Esophagus muscularis mucosa (tissue), 4 donors: ENCODE data around the gene SPI1. TPM values are rescaled to one million over a fixed set of nuclear protein-coding genes. Genes with fewer than 3 reads are reported as not detected.
A peak's percentile ranks its signal among the peaks of the same experiment; 100 is the strongest.

ENCODE experiments used
- DNase-seq: peaks from one replicate; pipeline ENCODE4 v3.0.0-alpha.2; 2017; ENCODE audit errors: extremely low spot score
- H3K27ac ChIP-seq, 4 donors: fragments of 200-600 bp; sonication (generic); replicated peaks in 1 of 4; 1 replicate in 3 of 4; 2 replicates in 1 of 4; pipeline ENCODE4 v1.5.1; 2016 to 2019; ENCODE audit warnings: mild to moderate bottlenecking in 1 of 4
- H3K27me3 ChIP-seq, 4 donors: fragments of 200-600 bp; sonication (generic); one replicate each; pipeline versions ENCODE4 v1.5.1 to v1.6.0; 2016 to 2019
- H3K36me3 ChIP-seq, 4 donors: fragments of 200-600 bp; sonication (generic); one replicate each; pipeline ENCODE4 v1.5.1; 2016 to 2019
- H3K4me1 ChIP-seq, 4 donors: fragments of 200-600 bp; sonication (generic); one replicate each; pipeline ENCODE4 v1.5.1; 2016 to 2019
- H3K4me3 ChIP-seq, 4 donors: fragments of 200-600 bp; sonication (generic); 1 replicate in 2 of 4; 2 replicates in 2 of 4; pipeline ENCODE4 v1.5.1; 2016 to 2019; ENCODE audit warnings: mild to moderate bottlenecking in 4 of 4, moderate library complexity in 1 of 4
- H3K9me3 ChIP-seq, 4 donors: fragments of 200-600 bp; sonication (generic); 1 replicate in 3 of 4; 2 replicates in 1 of 4; pipeline ENCODE4 v1.5.1; 2016 to 2019
- EP300 ChIP-seq: sonication (generic); formaldehyde crosslinking; IDR thresholded peaks from one replicate; pipeline ENCODE4 v1.6.1; 2017; ENCODE audit warnings: antibody characterized with exemption
- POLR2A ChIP-seq: fragments of 450-650 bp; IDR thresholded peaks from one replicate; pipeline ENCODE4 v1.6.1; 2017; ENCODE audit warnings: antibody characterized with exemption, moderate library complexity, mild to moderate bottlenecking, low read depth
- POLR2AphosphoS5 ChIP-seq, 2 donors: sonication (generic); formaldehyde crosslinking; IDR thresholded peaks; one replicate each; pipeline ENCODE4 v1.6.1; 2017; ENCODE audit warnings: antibody characterized with exemption in 2 of 2
- WGBS: methylation state at CpG from one replicate; pipeline ENCODE4 v1.1.5; 2018; 5-methylcytosine and 5-hydroxymethylcytosine counted together
- intact Hi-C: fragments of 100-400 bp; cut with DNase I; formaldehyde crosslinking; loops from one replicate; pipeline ENCODE4 v1.15.1; 2023
- total RNA-seq, 4 donors: library from RNA; depleted of rRNA; stranded (reverse); fragments of >200 nt; gene quantifications; one replicate each; pipeline versions ENCODE4 v1.1.0 to v1.2.1, GENCODE V29; 2016
- TF ChIP-seq, protein P1 (sequence below), 3 experiments: fragments of 200-600 bp in 2 of 3; fragments of 450-650 bp in 1 of 3; sonication (generic) in 2 of 3; IDR thresholded peaks; one replicate each; pipeline ENCODE4 v1.5.1; 2017 to 2019; ENCODE audit warnings: antibody characterized with exemption in 3 of 3, mild to moderate bottlenecking in 2 of 3, moderate library complexity in 1 of 3

The SPI1 gene
- total RNA-seq, 4 donors from 2014 or later = 17.6 to 34.6 (median 20.5) TPM

- WGBS = 89% methylated on average over 16 of the region's 17 CpGs
- no peak for DNase-seq
These were observed 11.5 kb upstream of the SPI1 start for GRCh38 chr11:47389577-47390421.

DNA sequence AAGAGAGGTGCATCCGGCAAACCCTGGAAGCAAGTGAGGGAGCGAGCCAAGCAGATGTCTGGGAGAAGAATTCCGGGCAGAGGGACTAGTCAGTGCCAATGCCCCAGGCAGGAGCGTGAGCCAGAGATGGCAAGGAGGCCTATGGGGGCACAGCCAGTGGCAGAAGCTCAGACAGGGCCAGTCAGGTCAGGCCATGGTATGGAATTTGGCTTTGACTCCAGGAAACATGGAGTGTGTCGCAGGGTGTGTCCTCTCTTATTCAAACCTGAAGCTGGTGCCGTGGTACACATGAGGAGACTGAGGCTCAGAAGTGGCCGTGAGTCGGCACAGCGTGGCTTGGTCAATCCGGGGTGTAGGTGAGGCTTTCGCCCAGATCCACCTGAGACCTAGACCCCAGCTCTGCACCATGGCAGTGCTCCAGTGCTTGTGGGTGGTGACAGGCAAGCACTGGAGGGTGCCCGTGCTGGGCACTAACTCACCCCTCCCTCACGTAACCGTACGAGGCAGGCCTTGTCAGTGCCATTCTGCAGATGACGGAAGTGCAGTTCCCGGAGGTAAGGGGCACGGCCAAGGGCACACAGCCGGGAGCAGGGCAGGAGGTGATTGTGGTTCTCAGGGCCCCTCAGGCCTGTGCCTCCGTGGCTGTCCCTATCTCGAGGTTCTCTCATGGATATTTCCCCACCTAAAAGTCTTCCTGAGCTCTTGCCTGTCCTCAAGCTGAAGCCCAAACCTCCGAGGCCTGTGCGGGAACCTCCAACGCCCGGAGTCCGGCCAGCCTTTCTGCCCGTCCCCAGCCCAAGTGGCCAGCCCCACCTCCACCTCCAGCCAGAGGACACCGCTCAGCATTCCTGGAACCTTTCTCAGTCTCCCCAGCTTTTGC lies 10.6 kb upstream of the SPI1 start:
- H3K9me3 ChIP-seq = no peaks in the 10 kb centered on the region
- peaks cover 0 to 10% (median 2%) of the 10 kb centered on the region in 4 donors for H3K4me1 ChIP-seq
- no peak for DNase-seq
- H3K4me3 ChIP-seq = no peak overlapping the region
- TF ChIP-seq POLR2A (no peak), EP300 (no peak), POLR2AphosphoS5 (IDR thresholded peaks at IDR 0.05) (no peak)
- TF ChIP-seq, protein P1, sequence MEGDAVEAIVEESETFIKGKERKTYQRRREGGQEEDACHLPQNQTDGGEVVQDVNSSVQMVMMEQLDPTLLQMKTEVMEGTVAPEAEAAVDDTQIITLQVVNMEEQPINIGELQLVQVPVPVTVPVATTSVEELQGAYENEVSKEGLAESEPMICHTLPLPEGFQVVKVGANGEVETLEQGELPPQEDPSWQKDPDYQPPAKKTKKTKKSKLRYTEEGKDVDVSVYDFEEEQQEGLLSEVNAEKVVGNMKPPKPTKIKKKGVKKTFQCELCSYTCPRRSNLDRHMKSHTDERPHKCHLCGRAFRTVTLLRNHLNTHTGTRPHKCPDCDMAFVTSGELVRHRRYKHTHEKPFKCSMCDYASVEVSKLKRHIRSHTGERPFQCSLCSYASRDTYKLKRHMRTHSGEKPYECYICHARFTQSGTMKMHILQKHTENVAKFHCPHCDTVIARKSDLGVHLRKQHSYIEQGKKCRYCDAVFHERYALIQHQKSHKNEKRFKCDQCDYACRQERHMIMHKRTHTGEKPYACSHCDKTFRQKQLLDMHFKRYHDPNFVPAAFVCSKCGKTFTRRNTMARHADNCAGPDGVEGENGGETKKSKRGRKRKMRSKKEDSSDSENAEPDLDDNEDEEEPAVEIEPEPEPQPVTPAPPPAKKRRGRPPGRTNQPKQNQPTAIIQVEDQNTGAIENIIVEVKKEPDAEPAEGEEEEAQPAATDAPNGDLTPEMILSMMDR (IDR thresholded peaks at IDR 0.05) = no peak
- no peaks in the 10 kb centered on the region for H3K36me3 ChIP-seq
- intact Hi-C loops = no loop called here
- no peaks in the 10 kb centered on the region for H3K27me3 ChIP-seq
- H3K27ac ChIP-seq = peak overlapping the region in 1 of 4 donors; percentile 40
- 86% methylated on average over 24 of the region's 28 CpGs for WGBS

More at GRCh38 chr11:47389577-47390421, 11.5 kb upstream of the SPI1 start:
- intact Hi-C loops = no loop called here
- no peaks in the 10 kb centered on the region for H3K36me3 ChIP-seq
- peaks cover under 1 to 17% (median 9%) of the 10 kb centered on the region in 4 donors for H3K4me1 ChIP-seq
- H3K27ac ChIP-seq = no peak overlapping the region
- no peaks in the 10 kb centered on the region for H3K27me3 ChIP-seq
- TF ChIP-seq POLR2AphosphoS5 (IDR thresholded peaks at IDR 0.05) = no peak
- no peak for TF ChIP-seq EP300
- TF ChIP-seq, protein P1 (IDR thresholded peaks at IDR 0.05) = no peak
- TF ChIP-seq POLR2A = no peak
- H3K9me3 ChIP-seq = no peaks in the 10 kb centered on the region
- H3K4me3 ChIP-seq = no peak overlapping the region

DNA sequence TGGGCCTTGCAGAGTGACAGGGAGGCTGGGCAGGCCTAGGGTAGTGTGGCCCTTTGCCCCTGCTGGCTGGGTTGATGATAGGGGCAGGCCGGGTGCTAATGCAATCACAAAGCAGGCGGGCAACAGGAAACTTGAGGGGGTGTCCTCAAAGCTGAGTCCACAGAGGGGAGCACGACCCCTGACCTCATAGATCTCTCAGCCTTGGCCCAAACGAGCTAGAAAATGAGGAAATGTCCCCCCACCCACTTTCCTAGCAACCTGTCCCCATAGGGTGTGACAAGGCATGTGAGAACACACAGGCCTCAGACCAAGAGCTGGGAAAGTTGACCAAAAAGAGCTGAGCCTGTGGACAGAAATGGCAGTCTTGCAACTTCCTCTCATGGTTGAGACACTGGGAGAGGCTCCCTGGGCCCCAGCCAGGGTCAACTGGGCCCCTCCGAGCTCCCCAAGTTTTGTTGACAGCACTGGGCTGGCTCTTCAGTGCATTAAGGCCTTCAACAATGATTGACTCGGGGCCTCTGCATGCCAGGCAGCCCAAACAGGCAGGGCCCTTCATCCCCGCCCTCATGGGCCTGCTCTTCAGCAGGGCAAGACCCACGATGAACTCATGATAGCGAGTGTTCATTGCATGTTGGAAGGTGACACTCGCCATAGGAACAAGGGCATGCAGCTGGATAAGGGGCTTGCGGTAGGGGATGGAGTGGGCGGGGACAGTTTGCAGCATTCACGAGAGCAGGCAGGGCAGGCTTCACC lies 9.8 kb upstream of the SPI1 start:
- Histone ChIP-seq H3K27me3 (no peaks in the 10 kb centered on the region), H3K9me3 (no peaks in the 10 kb centered on the region), H3K4me3 (no peak overlapping the region), H3K4me1 (peaks cover 0 to 3% (median 0%) of the 10 kb centered on the region in 4 donors), H3K27ac (peak overlapping the region in 1 of 4 donors; percentile 40), H3K36me3 (no peaks in the 10 kb centered on the region)
- TF ChIP-seq POLR2A = no peak
- no peak for TF ChIP-seq POLR2AphosphoS5 (IDR thresholded peaks at IDR 0.05)
- TF ChIP-seq, protein P1 (IDR thresholded peaks at IDR 0.05) = no peak
- TF ChIP-seq EP300 = no peak
- 77% methylated on average over 9 of the region's 13 CpGs for WGBS
- DNase-seq = no peak
- intact Hi-C loops = no loop called here

- intact Hi-C loops = no loop called here
These were observed 6.2 kb upstream of the SPI1 start for GRCh38 chr11:47384498-47384897.

More at GRCh38 chr11:47384498-47384897, 6.2 kb upstream of the SPI1 start:
- H3K36me3 ChIP-seq = no peaks in the 10 kb centered on the region
- H3K4me3 ChIP-seq = no peak overlapping the region
- no peaks in the 10 kb centered on the region for H3K9me3 ChIP-seq
- no peak for DNase-seq
- no peaks in the 10 kb centered on the region for H3K4me1 ChIP-seq
- 94% methylated on average over 4 of the region's 4 CpGs for WGBS
- TF ChIP-seq EP300 (no peak), POLR2AphosphoS5 (IDR thresholded peaks at IDR 0.05) (no peak), POLR2A (no peak)
- TF ChIP-seq, protein P1 (IDR thresholded peaks at IDR 0.05) = no peak
- no peak overlapping the region for H3K27ac ChIP-seq
- H3K27me3 ChIP-seq = no peaks in the 10 kb centered on the region
